ENCODE data around the gene ATP6V0C. TPM values are rescaled to one million over a fixed set of nuclear protein-coding genes. Genes with fewer than 3 reads are reported as not detected.

ATP6V0C gene
- total RNA-seq, 2 donors from 2014 or later, result 114 to 164 TPM

DNA sequence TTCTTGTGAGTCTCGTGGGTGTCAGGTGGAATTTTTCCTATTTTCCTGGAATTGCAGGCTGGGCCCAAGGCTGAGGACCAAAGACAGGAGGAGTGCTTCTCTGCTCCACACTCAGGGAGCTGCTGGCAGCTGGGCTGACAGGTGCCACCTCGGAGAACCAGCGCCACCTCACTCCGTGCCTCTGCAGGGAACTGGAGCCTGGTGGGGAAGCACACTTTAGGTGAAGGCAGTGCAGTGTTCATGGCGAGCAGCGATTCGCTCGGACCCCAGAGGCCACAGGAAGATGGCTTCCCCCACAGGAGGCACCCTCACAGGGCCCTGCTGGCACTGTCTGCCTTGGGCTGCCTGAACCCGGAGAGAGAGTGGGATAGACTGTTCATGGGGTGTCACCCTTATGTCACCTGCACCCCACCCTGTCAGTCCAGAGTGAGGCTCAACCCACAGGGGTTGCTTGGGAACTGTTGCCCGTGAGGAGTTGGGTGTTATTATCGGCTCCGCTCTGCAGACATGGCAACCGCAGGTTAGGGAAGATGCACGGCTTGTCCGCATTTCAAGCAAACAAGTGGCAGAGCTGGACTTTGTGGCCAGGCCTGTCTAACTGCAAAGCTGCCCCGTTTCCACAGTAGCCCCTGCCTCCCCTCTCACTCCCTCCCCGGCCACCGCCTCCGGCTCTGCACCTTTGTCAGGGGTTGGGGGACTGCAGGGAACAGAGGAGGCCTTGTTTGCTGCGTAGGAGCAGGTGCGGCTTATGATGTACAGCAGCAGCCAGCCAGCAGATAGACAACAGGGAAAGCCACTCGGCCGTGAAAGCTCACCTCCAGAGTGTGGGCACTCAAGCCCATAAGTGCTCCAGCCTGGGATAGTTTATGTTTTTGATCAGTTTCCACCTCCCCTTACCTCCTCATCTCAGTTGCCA lies 23.3 kb upstream of the ATP6V0C start:
- Histone ChIP-seq H3K27ac (no peak overlapping the region), H3K4me1 (replicated peaks) (peaks cover 2% of the 10 kb centered on the region), H3K27me3 (replicated peaks; ENCODE audit: insufficient read depth) (no peaks in the 10 kb centered on the region), H3K36me3 (no peaks in the 10 kb centered on the region), H3K4me3 (no peak overlapping the region), H3K9me3 (no peaks in the 10 kb centered on the region)
- TF ChIP-seq, protein P1, sequence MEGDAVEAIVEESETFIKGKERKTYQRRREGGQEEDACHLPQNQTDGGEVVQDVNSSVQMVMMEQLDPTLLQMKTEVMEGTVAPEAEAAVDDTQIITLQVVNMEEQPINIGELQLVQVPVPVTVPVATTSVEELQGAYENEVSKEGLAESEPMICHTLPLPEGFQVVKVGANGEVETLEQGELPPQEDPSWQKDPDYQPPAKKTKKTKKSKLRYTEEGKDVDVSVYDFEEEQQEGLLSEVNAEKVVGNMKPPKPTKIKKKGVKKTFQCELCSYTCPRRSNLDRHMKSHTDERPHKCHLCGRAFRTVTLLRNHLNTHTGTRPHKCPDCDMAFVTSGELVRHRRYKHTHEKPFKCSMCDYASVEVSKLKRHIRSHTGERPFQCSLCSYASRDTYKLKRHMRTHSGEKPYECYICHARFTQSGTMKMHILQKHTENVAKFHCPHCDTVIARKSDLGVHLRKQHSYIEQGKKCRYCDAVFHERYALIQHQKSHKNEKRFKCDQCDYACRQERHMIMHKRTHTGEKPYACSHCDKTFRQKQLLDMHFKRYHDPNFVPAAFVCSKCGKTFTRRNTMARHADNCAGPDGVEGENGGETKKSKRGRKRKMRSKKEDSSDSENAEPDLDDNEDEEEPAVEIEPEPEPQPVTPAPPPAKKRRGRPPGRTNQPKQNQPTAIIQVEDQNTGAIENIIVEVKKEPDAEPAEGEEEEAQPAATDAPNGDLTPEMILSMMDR (IDR thresholded peaks at IDR 0.05), result no peak
- TF ChIP-seq POLR2AphosphoS5 (IDR thresholded peaks at IDR 0.05) (no peak), POLR2A (IDR thresholded peaks at IDR 0.05) (no peak)
- intact Hi-C loops (cut with DNase I), result no loop called here
- no peak for DNase-seq (ENCODE audit: low spot score)
- WGBS, result 77% methylated on average over 23 of the region's 23 CpGs

DNA sequence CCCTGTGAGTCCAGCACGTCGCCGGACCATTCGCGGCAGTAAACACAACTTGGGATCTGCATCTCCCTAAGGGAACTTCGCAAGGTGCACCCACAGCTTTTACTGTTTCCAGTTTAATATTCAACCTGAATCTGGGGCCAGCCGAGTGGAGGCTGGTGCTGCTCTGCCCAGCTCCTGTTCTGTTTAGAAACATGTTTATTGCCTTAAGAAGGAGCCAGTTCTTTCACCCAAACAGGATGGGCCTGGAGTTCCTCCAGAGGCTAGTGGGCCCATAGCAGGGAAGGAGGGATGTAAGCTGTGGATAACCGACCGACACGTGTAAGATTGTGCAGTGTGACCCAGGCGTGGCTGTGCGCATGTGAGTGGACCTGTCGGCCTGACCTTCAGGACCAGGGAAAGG lies 21.5 kb upstream of the ATP6V0C start:
- WGBS, result 74% methylated on average over 13 of the region's 13 CpGs
- intact Hi-C loops (cut with DNase I), result no loop called here

DNA sequence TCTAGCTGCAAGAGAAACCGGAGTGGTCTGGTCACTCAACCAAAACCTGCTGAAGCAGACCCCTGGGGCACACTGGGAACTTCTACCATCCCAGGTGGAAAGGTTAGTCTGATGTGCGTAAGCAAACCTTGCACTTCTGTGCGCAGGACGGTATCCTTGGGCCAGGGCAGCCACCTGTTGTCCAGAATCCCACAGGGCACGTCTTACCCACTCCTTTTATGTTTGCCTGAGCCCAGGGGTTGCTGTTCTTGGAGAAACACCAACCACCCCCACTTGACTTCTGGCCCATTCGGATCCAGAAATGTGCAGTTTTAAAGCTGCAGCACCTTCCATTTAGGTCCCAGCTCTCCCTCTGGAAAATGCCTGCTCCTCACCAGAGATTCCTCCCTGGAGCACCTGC lies 20.1 kb upstream of the ATP6V0C start:
- Histone ChIP-seq H3K4me1 (replicated peaks) (peaks cover 2% of the 10 kb centered on the region), H3K9me3 (no peaks in the 10 kb centered on the region), H3K27ac (no peak overlapping the region), H3K36me3 (no peaks in the 10 kb centered on the region), H3K4me3 (no peak overlapping the region), H3K27me3 (replicated peaks; ENCODE audit: insufficient read depth) (no peaks in the 10 kb centered on the region)
- no peak for TF ChIP-seq POLR2AphosphoS5 (IDR thresholded peaks at IDR 0.05)
- no peak for TF ChIP-seq POLR2A (IDR thresholded peaks at IDR 0.05)
- TF ChIP-seq, protein P1 (IDR thresholded peaks at IDR 0.05), result no peak
- WGBS, result 87% methylated on average over 6 of the region's 6 CpGs
- no peak for DNase-seq (ENCODE audit: low spot score)
- intact Hi-C loops (cut with DNase I), result no loop called here

More for the DNA sequence above, 21.5 kb upstream of the ATP6V0C start:
- Histone ChIP-seq H3K27ac (no peak overlapping the region), H3K4me3 (no peak overlapping the region), H3K36me3 (no peaks in the 10 kb centered on the region), H3K27me3 (replicated peaks; ENCODE audit: insufficient read depth) (no peaks in the 10 kb centered on the region), H3K4me1 (replicated peaks) (no peaks in the 10 kb centered on the region), H3K9me3 (no peaks in the 10 kb centered on the region)
- TF ChIP-seq POLR2AphosphoS5 (IDR thresholded peaks at IDR 0.05) (no peak), POLR2A (IDR thresholded peaks at IDR 0.05) (no peak)
- TF ChIP-seq, protein P1 (IDR thresholded peaks at IDR 0.05), result no peak
- DNase-seq (ENCODE audit: low spot score), result no peak

DNA sequence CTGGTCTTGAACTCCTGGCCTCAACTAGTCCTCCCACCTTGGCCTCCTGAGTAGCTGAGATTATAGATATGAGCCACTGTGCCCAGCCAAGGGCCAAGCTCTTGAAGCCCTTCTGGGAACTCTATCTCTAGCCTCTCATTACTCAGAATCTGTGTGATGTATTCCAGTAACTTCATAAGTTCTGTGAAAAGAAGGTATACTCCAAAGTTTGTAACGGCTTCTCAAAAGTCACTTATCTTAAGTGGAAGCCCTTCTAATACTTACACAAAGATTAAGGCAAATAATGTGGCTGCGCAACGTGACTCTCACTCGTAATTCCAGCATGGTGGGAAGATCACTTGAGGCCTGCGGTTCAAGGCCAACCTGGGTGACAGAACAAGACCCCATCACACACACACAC lies 19.1 kb upstream of the ATP6V0C start:
- DNase-seq (ENCODE audit: low spot score), result no peak
- intact Hi-C loops (cut with DNase I), result loop anchor here (5.0 kb wide), 1 partner anchor 67 kb away; the partner anchor contains the start of gene CCNF
- WGBS, result 91% methylated on average over 5 of the region's 5 CpGs
- H3K36me3 ChIP-seq, result no peaks in the 10 kb centered on the region
- peaks cover 8% of the 10 kb centered on the region for H3K4me1 ChIP-seq (replicated peaks)
- TF ChIP-seq POLR2AphosphoS5 (IDR thresholded peaks at IDR 0.05) (no peak), POLR2A (IDR thresholded peaks at IDR 0.05) (no peak)
- TF ChIP-seq, protein P1 (IDR thresholded peaks at IDR 0.05), result no peak
- H3K27me3 ChIP-seq (replicated peaks; ENCODE audit: insufficient read depth), result no peaks in the 10 kb centered on the region
- H3K4me3 ChIP-seq, result no peak overlapping the region
- H3K9me3 ChIP-seq, result no peaks in the 10 kb centered on the region
- no peak overlapping the region for H3K27ac ChIP-seq

Data from prostate gland (tissue), 2 donors.